GM23248 (cell line): ENCODE measurements around the gene TENM3.

Experiments
- EZH2 ChIP-seq: fragments of 200-600 bp; sonication (generic); IDR thresholded peaks from 2 replicates; pipeline ENCODE4 v1.6.1; 2018; ENCODE audit warnings: antibody characterized with exemption, mild to moderate bottlenecking; ENCODE audit not compliant: insufficient read depth, poor library complexity, severe bottlenecking
- EZH2phosphoT487 ChIP-seq: fragments of 200-600 bp; sonication (generic); IDR thresholded peaks from 2 replicates; pipeline ENCODE4 v1.6.1; 2018; ENCODE audit warnings: antibody characterized with exemption, moderate library complexity, mild to moderate bottlenecking, low read depth; ENCODE audit not compliant: insufficient read depth

DNA sequence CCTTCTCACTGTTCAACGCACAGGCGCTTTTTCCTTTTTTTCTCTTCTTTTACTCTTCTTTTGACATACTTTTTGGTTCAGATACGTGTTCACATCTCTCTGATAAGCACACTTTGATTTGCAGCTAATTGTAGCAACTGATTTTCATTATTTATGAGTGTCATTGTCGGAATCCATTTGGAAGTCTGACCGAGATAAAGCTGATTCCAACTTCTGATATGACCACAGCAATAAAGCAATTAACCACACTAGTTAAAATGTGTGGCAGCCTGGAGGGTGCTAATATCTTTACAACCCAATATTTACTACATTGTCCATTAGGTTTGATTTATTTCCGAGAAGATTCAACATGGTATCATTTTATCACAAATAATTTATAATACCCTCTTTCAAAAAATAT, 101.8 kb downstream of the TENM3 start:
- TF ChIP-seq EZH2 (no peak), EZH2phosphoT487 (no peak)
